Measurements from ENCODE around the gene AKR1B1.

GRCh38 chr7:134453518-134453917, 5.4 kb downstream of the AKR1B1 start:
- TF ChIP-seq EZH2 (IDR thresholded peaks at IDR 0.05; ENCODE audit: low read length, missing control alignments) (no peak), CTCF (conservative IDR thresholded peaks at IDR 0.05 in 1 of 2, IDR thresholded peaks at IDR 0.05 in 1 of 2; ENCODE audit: low read depth in 1 of 2, low read length in 2 of 2) (no peak)
